Kidney (tissue), 14 donors: ENCODE data around the gene HDAC1. TPM values are rescaled to one million over a fixed set of nuclear protein-coding genes. Genes with fewer than 3 reads are reported as not detected.

Source experiments
- DNase-seq, 5 donors: peaks; one replicate each; pipeline ENCODE4 v3.0.0-alpha.2; 2013 to 2020
- FAIRE-seq: peaks from 2 replicates; lab custom pipeline; 2012; peaks lifted over from hg19 to GRCh38; lab: Jason Lieb, UNC
- H3K27ac ChIP-seq, 2 donors: one replicate each; pipeline ENCODE4 v1.7.0; 2013; ENCODE audit warnings: low read depth in 2 of 2, low read length in 2 of 2, inconsistent platforms in 1 of 2
- H3K27me3 ChIP-seq: one replicate; pipeline ENCODE4 v1.7.1; 2013; ENCODE audit warnings: low read length, inconsistent platforms; ENCODE audit not compliant: control insufficient read depth, insufficient read depth
- H3K36me3 ChIP-seq, 3 donors: one replicate each; pipeline versions ENCODE4 v1.7.0 to v1.7.1; 2013; ENCODE audit warnings: low read length in 3 of 3, control low read depth in 1 of 3, inconsistent platforms in 1 of 3; ENCODE audit not compliant: insufficient read depth in 3 of 3, control insufficient read depth in 2 of 3
- H3K4me1 ChIP-seq, 3 donors: one replicate each; pipeline versions ENCODE4 v1.7.0 to v1.7.1; 2013; ENCODE audit warnings: low read length in 3 of 3, inconsistent platforms in 1 of 3, low read depth in 1 of 3; ENCODE audit not compliant: control insufficient read depth in 2 of 3, insufficient read depth in 2 of 3
- H3K4me3 ChIP-seq, 3 donors: one replicate each; pipeline versions ENCODE4 v1.7.0 to v1.8.1; 2013; ENCODE audit warnings: low read length in 3 of 3, control low read depth in 1 of 3, inconsistent platforms in 1 of 3
- H3K9ac ChIP-seq, 3 donors: one replicate each; pipeline versions ENCODE4 v1.7.0 to v1.7.1; 2013; ENCODE audit warnings: low read length in 3 of 3, control low read depth in 1 of 3, inconsistent platforms in 1 of 3
- H3K9me3 ChIP-seq, 3 donors: one replicate each; pipeline versions ENCODE4 v1.7.0 to v1.7.1; 2013; ENCODE audit warnings: low read length in 3 of 3, control low read depth in 1 of 3, inconsistent platforms in 1 of 3; ENCODE audit not compliant: control insufficient read depth in 2 of 3, insufficient read depth in 1 of 3
- CTCF ChIP-seq: IDR thresholded peaks from 3 replicates; pipeline ENCODE4 v1.5.1; 2012; ENCODE audit warnings: mild to moderate bottlenecking, moderate library complexity, borderline replicate concordance; ENCODE audit not compliant: insufficient read depth; ENCODE audit errors: extremely low read depth
- intact Hi-C: fragments of 100-400 bp; cut with DNase I; formaldehyde crosslinking; loops from one replicate; pipeline ENCODE4 v1.11.1; 2022
- polyA plus RNA-seq: library from polyadenylated mRNA; stranded (reverse); fragments of 350-450 nt; fragmentation: Illumina TruSeq; extraction: RNeasy Lipid Tissue Mini Kit (QIAGEN cat#74804); gene quantifications from one replicate; pipeline ENCODE4 v1.2.3, GENCODE V29; 2014; ENCODE audit warnings: low read depth, low replicate concordance; ENCODE audit not compliant: insufficient read depth
- total RNA-seq: library from RNA; stranded (reverse); fragmentation: NEBNext Ultra II Directional; extraction: Animal tissue kit (Norgen Biotek cat#: 25700); gene quantifications from one replicate; pipeline ENCODE4 v1.2.1, GENCODE V29; 2021
- donor health status: control.
- donor health status: control.
- donor health status: control.
- donor health status: control.
- donor health status: control.
- donor health status: DM: yes; HTN: yes; CAD: no.
- donor health status: Normal renal cell carcinoma (clear cell type).

HDAC1 gene
- total and polyA plus RNA-seq, 2 donors from 2014 or later: 68.8 to 89.7 TPM

DNA sequence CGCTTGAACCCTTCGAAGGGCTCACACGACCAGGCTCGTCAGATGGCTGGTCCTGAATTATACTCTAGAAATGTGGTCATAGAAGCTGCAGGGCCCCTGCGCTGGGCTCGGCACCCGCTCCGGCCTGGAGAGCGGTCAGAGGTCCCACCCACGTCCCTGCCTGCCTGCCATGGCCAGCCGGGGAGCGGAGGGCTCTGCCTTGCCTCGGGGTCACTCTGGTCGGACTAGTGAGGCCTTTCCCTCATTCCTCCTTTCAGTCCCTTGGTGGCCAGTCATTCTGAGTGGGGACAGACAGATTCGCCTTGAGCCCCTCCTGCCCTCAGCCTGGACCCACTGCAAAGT is 44.7 kb downstream of the HDAC1 start:
- peaks cover 0 to 6% (median 5%) of the 10 kb centered on the region in 3 donors for H3K36me3 ChIP-seq
- DNase-seq (peak in 1 of 5 donors; percentile 85), FAIRE-seq (no peak)
- H3K27ac ChIP-seq: no peak overlapping the region
- intact Hi-C loops: no loop called here
- TF ChIP-seq CTCF: no peak
- no peak overlapping the region for H3K9ac ChIP-seq
- no peaks in the 10 kb centered on the region for H3K27me3 ChIP-seq
- no peaks in the 10 kb centered on the region for H3K9me3 ChIP-seq
- no peak overlapping the region for H3K4me3 ChIP-seq
- H3K4me1 ChIP-seq: peaks cover 0 to 12% (median 0%) of the 10 kb centered on the region in 3 donors

- Histone ChIP-seq H3K27ac (no peak overlapping the region), H3K4me1 (peaks cover 0 to 12% (median 0%) of the 10 kb centered on the region in 3 donors), H3K27me3 (no peaks in the 10 kb centered on the region), H3K4me3 (no peak overlapping the region), H3K36me3 (peaks cover 0 to 5% (median 2%) of the 10 kb centered on the region in 3 donors), H3K9me3 (no peaks in the 10 kb centered on the region), H3K9ac (no peak overlapping the region)
- intact Hi-C loops: no loop called here
- DNase-seq (peak in 1 of 5 donors; percentile 60), FAIRE-seq (no peak)
- no peak for TF ChIP-seq CTCF
Observed at GRCh38 chr1:32336963-32337675, 45.2 kb downstream of the HDAC1 start.

DNA sequence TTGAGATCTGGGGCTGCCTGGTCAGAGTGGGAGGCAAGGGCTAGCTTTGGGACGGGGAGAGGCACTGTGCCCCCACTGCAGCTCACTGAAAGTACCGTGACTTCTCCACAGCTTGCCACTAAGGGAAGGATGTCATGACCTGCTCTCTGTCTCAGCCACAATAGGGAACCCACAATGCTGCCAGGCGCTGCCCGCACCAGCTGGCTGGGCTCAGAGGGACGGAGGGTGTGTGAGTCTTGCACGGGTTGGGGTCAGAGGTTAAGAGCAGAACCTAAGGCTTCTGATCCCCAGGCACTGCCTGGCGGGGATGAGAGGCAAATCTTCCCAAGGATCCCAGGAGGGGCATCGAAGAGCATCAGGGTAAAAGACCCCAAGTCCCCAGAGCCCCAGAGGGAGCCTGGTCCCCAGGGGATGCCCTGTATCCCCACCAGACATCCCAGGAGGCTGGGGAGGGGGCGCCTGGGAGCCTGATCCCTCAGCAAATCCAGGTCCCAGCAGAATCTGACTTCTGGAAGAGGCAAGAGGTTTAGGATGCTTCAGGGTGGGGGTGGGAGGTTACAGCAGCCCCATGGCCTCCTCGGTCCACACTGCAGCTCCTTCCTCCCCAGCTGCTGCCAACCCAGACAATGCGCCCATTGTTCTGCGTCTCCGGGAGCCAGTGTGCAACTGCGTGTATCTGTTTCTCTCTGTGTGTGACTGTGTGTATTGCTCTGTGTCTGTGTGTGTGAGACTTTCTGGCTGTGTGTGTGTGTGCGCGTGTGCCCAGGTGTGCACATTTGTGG is 46.2 kb downstream of the HDAC1 start:
- TF ChIP-seq CTCF: no peak
- intact Hi-C loops: no loop called here
- Histone ChIP-seq H3K4me3 (no peak overlapping the region), H3K36me3 (no peaks in the 10 kb centered on the region), H3K9ac (no peak overlapping the region), H3K27me3 (no peaks in the 10 kb centered on the region), H3K4me1 (peaks cover 0 to 12% (median 0%) of the 10 kb centered on the region in 3 donors), H3K27ac (no peak overlapping the region), H3K9me3 (no peaks in the 10 kb centered on the region)
- FAIRE-seq: no peak
- no peak for DNase-seq
